Natural killer cell (primary cell): ENCODE results near the gene FAM199X. TPM values are rescaled to one million over a fixed set of nuclear protein-coding genes. Genes with fewer than 3 reads are reported as not detected.

ENCODE experiments used
- ATAC-seq, 3 donors: fragments of 150-1000 bp in 2 of 3; fragments of 200-7000 bp in 1 of 3; cut with Tn5 transposase; 1 replicate in 1 of 3; 2 replicates in 2 of 3; pipeline ENCODE4 v1.10.0; 2021; ENCODE audit warnings: mild to moderate bottlenecking in 2 of 3, moderate library complexity in 2 of 3
- DNase-seq, 2 donors: peaks; one replicate each; pipeline versions ENCODE4 v3.0.0 to v3.0.0-alpha.2; 2013 to 2021; ENCODE audit warnings: mixed read lengths in 1 of 2
- H3K27ac ChIP-seq: one replicate; pipeline ENCODE4 v1.5.1; 2013; ENCODE audit warnings: mild to moderate bottlenecking, low read length
- H3K27me3 ChIP-seq: one replicate; pipeline ENCODE4 v1.6.1; 2013; ENCODE audit warnings: low read length; ENCODE audit not compliant: control insufficient read depth, insufficient read depth
- H3K36me3 ChIP-seq: one replicate; pipeline ENCODE4 v1.6.1; 2013; ENCODE audit warnings: low read length; ENCODE audit not compliant: control insufficient read depth, insufficient read depth
- H3K4me1 ChIP-seq: one replicate; pipeline ENCODE4 v1.6.1; 2013; ENCODE audit warnings: low read length; ENCODE audit not compliant: control insufficient read depth, insufficient read depth
- H3K4me3 ChIP-seq: one replicate; pipeline ENCODE4 v1.5.1; 2013; ENCODE audit warnings: low read length
- H3K9me3 ChIP-seq: one replicate; pipeline ENCODE4 v1.6.1; 2013; ENCODE audit warnings: low read length; ENCODE audit not compliant: control insufficient read depth, insufficient read depth
- H3K27ac Mint-ChIP-seq, 2 donors: one replicate each; pipeline ENCODE4 v1.8.0; 2022; ENCODE audit warnings: mild to moderate bottlenecking in 2 of 2, mixed read lengths in 2 of 2, moderate library complexity in 1 of 2
- H3K27me3 Mint-ChIP-seq, 2 donors: one replicate each; pipeline ENCODE4 v1.8.0; 2022; ENCODE audit warnings: low read depth in 2 of 2, mixed read lengths in 2 of 2
- H3K36me3 Mint-ChIP-seq: one replicate; pipeline ENCODE4 v1.8.0; 2022; ENCODE audit warnings: mixed read lengths
- H3K4me1 Mint-ChIP-seq, 2 donors: one replicate each; pipeline ENCODE4 v1.8.0; 2022; ENCODE audit warnings: mixed read lengths in 2 of 2
- H3K4me3 Mint-ChIP-seq: one replicate; pipeline ENCODE4 v1.8.0; 2022; ENCODE audit warnings: mild to moderate bottlenecking, moderate library complexity, mixed read lengths
- H3K9me3 Mint-ChIP-seq, 2 donors: one replicate each; pipeline ENCODE4 v1.8.0; 2022; ENCODE audit warnings: mixed read lengths in 2 of 2
- WGBS: methylation state at CpG from one replicate; pipeline ENCODE4 v1.1.7; 2013; ENCODE audit warnings: missing lambda C conversion rate; ENCODE audit not compliant: insufficient coverage; 5-methylcytosine and 5-hydroxymethylcytosine counted together
- intact Hi-C: fragments of 100-400 bp; cut with micrococcal nuclease; formaldehyde crosslinking; loops from one replicate; pipeline ENCODE4 v1.14.2; 2022
- total RNA-seq, 4 donors: library from RNA; stranded (reverse); fragments of 120-200 nt in 1 of 4; gene quantifications; one replicate each; pipeline versions ENCODE4 v1.2.3 to v1.2.4, GENCODE V29; 2013 to 2022
- TF ChIP-seq, protein P1 (sequence below): fragments of 200-600 bp; IDR thresholded peaks from one replicate; pipeline ENCODE4 v1.8.0; 2022; ENCODE audit warnings: antibody characterized with exemption

FAM199X gene
- total RNA-seq, 3 donors from 2014 or later (not counting 1 experiment from before 2014, with no cell fraction given), result 31.9 to 35.9 (median 32.6) TPM

GRCh38 chrX:104166735-104167436 is 633 bp downstream of the FAM199X start:
- peak overlapping the region; percentile 90 for H3K4me3 Mint-ChIP-seq
- intact Hi-C loops, result loop anchor here (2.0 kb wide), 1 partner anchor 480 kb away; the partner anchor contains the start of gene MORF4L2
- H3K9me3 Mint-ChIP-seq, result no peaks in the 10 kb centered on the region
- DNase-seq, result no peak
- H3K36me3 Mint-ChIP-seq, result no peaks in the 10 kb centered on the region
- WGBS, result 0% methylated on average over 34 of the region's 37 CpGs
- H3K36me3 ChIP-seq, result no peaks in the 10 kb centered on the region
- no peaks in the 10 kb centered on the region for H3K9me3 ChIP-seq
- H3K27ac ChIP-seq, result peak overlapping the region; percentile 75
- H3K27me3 Mint-ChIP-seq, result peaks cover 0 to 17% of the 10 kb centered on the region in 2 donors
- no peak for ATAC-seq
- H3K27ac Mint-ChIP-seq, result peak overlapping the region; percentile 85 to 87
- TF ChIP-seq, protein P1, sequence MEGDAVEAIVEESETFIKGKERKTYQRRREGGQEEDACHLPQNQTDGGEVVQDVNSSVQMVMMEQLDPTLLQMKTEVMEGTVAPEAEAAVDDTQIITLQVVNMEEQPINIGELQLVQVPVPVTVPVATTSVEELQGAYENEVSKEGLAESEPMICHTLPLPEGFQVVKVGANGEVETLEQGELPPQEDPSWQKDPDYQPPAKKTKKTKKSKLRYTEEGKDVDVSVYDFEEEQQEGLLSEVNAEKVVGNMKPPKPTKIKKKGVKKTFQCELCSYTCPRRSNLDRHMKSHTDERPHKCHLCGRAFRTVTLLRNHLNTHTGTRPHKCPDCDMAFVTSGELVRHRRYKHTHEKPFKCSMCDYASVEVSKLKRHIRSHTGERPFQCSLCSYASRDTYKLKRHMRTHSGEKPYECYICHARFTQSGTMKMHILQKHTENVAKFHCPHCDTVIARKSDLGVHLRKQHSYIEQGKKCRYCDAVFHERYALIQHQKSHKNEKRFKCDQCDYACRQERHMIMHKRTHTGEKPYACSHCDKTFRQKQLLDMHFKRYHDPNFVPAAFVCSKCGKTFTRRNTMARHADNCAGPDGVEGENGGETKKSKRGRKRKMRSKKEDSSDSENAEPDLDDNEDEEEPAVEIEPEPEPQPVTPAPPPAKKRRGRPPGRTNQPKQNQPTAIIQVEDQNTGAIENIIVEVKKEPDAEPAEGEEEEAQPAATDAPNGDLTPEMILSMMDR, result no peak
- H3K27me3 ChIP-seq, result no peaks in the 10 kb centered on the region
- H3K4me3 ChIP-seq, result peak overlapping the region; percentile 87
- H3K4me1 ChIP-seq, result peaks cover 10% of the 10 kb centered on the region
- peaks cover 38 to 42% of the 10 kb centered on the region in 2 donors for H3K4me1 Mint-ChIP-seq

DNA sequence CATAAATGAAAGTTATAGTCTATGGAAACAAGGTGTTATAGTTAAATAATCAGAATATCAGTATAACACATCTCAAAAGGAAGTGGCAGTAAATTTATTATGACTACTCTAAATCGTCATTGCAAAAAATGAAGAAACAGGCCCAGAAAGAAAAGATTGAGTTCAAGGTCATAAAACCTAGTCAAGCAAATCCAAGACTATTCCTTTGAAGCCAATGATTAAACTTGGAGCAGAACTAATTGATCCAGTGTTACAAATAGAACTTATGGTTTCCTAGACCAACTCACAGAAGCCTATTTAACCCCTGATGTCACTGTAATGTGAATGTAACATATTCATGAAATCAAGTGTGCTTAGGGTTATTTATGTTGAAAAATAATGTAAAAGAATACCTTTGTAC is 1.9 kb downstream of the FAM199X start:
- intact Hi-C loops, result no loop called here
- peaks cover 38 to 42% of the 10 kb centered on the region in 2 donors for H3K4me1 Mint-ChIP-seq

DNA sequence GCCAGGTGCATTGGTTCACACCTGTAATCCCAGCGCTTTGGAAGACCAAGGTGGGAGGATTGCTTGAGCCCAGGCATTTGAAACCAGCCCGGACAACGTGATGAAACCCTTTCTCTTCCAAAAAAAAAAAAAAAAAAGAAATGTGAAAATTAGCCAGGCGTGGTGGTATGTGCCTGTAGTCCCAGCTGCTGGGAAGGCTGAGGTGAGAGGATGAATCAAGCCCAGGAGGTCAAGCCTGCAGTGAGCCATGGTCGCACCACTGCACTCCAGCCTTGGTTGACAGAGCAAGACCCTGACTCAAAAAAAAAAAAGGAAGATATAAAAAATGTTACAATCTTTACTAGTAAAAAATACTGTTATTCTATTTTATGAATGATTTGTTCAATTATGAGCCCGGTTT is 5.9 kb downstream of the FAM199X start:
- Mint-ChIP-seq H3K27me3 (peaks cover 0 to 17% of the 10 kb centered on the region in 2 donors), H3K27ac (no peak overlapping the region), H3K4me3 (no peak overlapping the region), H3K9me3 (no peaks in the 10 kb centered on the region), H3K36me3 (no peaks in the 10 kb centered on the region), H3K4me1 (peaks cover 32 to 41% of the 10 kb centered on the region in 2 donors)
- ATAC-seq (no peak), DNase-seq (no peak)
- 100% methylated on average over 1 of the region's 6 CpGs for WGBS
- Histone ChIP-seq H3K4me3 (no peak overlapping the region), H3K36me3 (peaks cover 8% of the 10 kb centered on the region), H3K9me3 (no peaks in the 10 kb centered on the region), H3K27me3 (no peaks in the 10 kb centered on the region), H3K4me1 (peaks cover under 1% of the 10 kb centered on the region), H3K27ac (no peak overlapping the region)
- TF ChIP-seq, protein P1, result no peak
- intact Hi-C loops, result no loop called here

More for the DNA sequence above, 1.9 kb downstream of the FAM199X start:
- no peaks in the 10 kb centered on the region for H3K9me3 Mint-ChIP-seq
- peak overlapping the region; percentile 90 for H3K4me3 Mint-ChIP-seq
- no peaks in the 10 kb centered on the region for H3K9me3 ChIP-seq
- ATAC-seq (no peak), DNase-seq (no peak)
- H3K4me3 ChIP-seq, result no peak overlapping the region
- peaks cover 0 to 17% of the 10 kb centered on the region in 2 donors for H3K27me3 Mint-ChIP-seq
- H3K27me3 ChIP-seq, result no peaks in the 10 kb centered on the region
- H3K27ac ChIP-seq, result no peak overlapping the region
- TF ChIP-seq, protein P1, result no peak
- H3K36me3 Mint-ChIP-seq, result no peaks in the 10 kb centered on the region
- H3K4me1 ChIP-seq, result peaks cover 10% of the 10 kb centered on the region
- H3K27ac Mint-ChIP-seq, result peak overlapping the region; percentile 85 to 87
- no peaks in the 10 kb centered on the region for H3K36me3 ChIP-seq
- no CpG with 5 or more reads among the region's 1 CpG for WGBS
